HTR-8/SVneo (cell line): ENCODE data around the gene LMAN1L.

ENCODE experiments used
- DNase-seq: peaks from one replicate; pipeline ENCODE4 v3.0.0; 2011; ENCODE audit warnings: low spot score, mixed read lengths; ENCODE audit not compliant: insufficient read length
- FAIRE-seq: peaks from 2 replicates; lab custom pipeline; 2011; peaks lifted over from hg19 to GRCh38; lab: Jason Lieb, UNC

LMAN1L gene

DNA sequence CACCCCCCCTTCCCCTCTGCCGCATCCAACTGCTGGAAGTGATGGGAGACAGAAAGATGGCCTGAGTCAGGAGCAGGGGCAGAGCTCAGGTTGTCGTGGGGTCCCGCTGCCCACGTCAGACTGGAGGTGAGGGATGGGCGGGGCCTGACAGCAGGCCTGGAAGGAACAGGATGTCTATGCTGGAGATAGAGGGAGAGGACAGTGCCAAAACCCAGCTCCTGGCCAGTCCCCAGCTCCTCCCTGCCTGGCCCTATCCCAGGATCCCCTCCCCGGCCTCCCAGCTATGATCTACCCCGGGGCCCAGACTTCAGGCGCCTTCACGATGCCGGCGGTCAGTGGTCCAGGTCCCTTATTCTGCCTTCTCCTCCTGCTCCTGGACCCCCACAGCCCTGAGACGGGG is at the start of gene LMAN1L:
LMAN1L (plus strand) TSS at position 303 of the 400 bp plus-strand sequence; CDS start at position 323, 20 bp downstream.
- no peak for FAIRE-seq
- DNase-seq = no peak

- DNase-seq = no peak
- no peak for FAIRE-seq
These were observed 49.2 kb upstream of the LMAN1L start for GRCh38 chr15:74763416-74763815.

- DNase-seq (no peak), FAIRE-seq (no peak)
These were observed 45.2 kb upstream of the LMAN1L start for GRCh38 chr15:74767167-74768098.

GRCh38 chr15:74768099-74768770 is 44.4 kb upstream of the LMAN1L start:
- FAIRE-seq (no peak), DNase-seq (no peak)

GRCh38 chr15:74768771-74769342 is 43.8 kb upstream of the LMAN1L start:
- FAIRE-seq (peak; percentile 74), DNase-seq (peak; percentile 77)

GRCh38 chr15:74769463-74770025 is 43.1 kb upstream of the LMAN1L start:
- no peak for DNase-seq
- FAIRE-seq = no peak

GRCh38 chr15:74770211-74770903 is 42.3 kb upstream of the LMAN1L start:
- no peak for FAIRE-seq

DNA sequence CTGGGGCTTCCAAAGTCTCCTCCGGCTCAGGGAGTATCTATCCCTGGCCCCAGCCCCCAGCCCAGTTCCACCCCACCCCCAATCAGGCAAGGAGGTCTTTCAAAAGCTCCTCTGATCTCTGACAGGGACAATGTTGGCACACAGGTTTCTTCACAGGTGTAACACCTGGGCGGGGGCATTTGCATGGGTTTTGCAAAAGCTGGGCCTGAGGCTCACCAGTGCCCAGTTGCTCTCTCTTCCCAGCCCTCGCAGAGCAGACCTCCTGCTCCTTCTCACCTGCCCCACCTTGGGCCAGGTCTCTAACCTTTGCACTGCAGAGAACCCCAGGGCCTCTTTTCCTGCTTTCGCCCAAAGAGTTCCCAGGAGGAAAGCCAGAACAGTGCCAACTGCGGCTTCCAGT is 39.3 kb upstream of the LMAN1L start:
- no peak for FAIRE-seq
- no peak for DNase-seq

More at GRCh38 chr15:74770211-74770903, 42.3 kb upstream of the LMAN1L start:
- DNase-seq = no peak

- FAIRE-seq = no peak
- DNase-seq = no peak
These were observed 38.8 kb upstream of the LMAN1L start for GRCh38 chr15:74773731-74774252.

- no peak for DNase-seq
- FAIRE-seq = no peak
These were observed 37.5 kb upstream of the LMAN1L start for GRCh38 chr15:74775132-74775562.

- DNase-seq (no peak), FAIRE-seq (no peak)
These were observed 36.7 kb upstream of the LMAN1L start for GRCh38 chr15:74775894-74776293.

GRCh38 chr15:74776821-74777768 is 35.5 kb upstream of the LMAN1L start:
- no peak for FAIRE-seq
- DNase-seq = no peak

DNA sequence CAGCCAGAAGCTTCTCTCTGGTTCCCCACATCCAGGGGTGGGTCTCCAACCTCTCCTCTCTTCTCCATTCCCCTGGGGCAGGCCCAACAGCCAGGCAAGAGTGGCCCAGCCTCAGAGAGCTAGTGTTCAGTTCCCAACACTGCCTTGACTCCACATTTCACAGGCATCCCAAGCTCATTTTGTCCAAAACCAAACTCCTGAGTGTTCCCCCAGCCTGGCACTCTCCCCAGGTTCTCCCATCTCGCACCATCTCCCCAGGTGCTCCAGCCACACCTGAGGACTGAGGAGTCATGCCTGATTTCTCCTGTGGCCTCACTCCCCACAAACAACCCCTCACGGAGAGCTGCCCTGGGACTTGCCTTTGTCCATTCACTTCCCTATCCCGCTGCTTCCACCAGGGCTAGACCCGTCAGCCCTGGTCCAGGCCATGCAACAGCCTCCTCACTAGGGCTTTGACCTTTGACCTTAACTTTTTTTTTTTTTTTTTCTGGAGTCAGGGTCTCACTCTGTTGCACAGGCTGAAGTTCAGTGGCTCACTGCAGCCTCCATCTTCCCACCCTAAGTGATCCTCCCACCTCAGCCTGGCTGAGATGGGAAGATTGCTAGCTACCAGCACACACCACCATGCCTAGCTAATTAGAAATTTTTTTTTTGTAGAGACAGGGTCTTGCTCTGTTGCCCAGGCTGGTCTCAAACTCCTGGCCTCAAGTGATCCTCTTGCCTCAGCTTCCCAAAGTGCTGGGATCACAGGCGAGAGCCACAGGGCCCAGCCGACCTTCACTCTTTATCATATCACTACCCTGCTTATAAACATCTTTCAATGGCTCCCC is 34.7 kb upstream of the LMAN1L start:
- FAIRE-seq = no peak

GRCh38 chr15:74778599-74778970 is 34.0 kb upstream of the LMAN1L start:
- DNase-seq = no peak
- FAIRE-seq = no peak

More for the DNA sequence above, 34.7 kb upstream of the LMAN1L start:
- no peak for DNase-seq

GRCh38 chr15:74779162-74779648 is 33.4 kb upstream of the LMAN1L start:
- FAIRE-seq (no peak), DNase-seq (no peak)

- FAIRE-seq (no peak), DNase-seq (no peak)
These were observed 31.9 kb upstream of the LMAN1L start for GRCh38 chr15:74780523-74781430.
